HG03558 (cell line): ENCODE measurements around the gene ENHO.

Experiments
- ATAC-seq: cut with Tn5 transposase; IDR thresholded peaks from one replicate; pipeline ENCODE4 v1.9.1; 2021; ENCODE audit warnings: moderate number of reproducible peaks; ENCODE audit not compliant: unreplicated experiment; ENCODE audit errors: extremely low read depth

The ENHO gene

DNA sequence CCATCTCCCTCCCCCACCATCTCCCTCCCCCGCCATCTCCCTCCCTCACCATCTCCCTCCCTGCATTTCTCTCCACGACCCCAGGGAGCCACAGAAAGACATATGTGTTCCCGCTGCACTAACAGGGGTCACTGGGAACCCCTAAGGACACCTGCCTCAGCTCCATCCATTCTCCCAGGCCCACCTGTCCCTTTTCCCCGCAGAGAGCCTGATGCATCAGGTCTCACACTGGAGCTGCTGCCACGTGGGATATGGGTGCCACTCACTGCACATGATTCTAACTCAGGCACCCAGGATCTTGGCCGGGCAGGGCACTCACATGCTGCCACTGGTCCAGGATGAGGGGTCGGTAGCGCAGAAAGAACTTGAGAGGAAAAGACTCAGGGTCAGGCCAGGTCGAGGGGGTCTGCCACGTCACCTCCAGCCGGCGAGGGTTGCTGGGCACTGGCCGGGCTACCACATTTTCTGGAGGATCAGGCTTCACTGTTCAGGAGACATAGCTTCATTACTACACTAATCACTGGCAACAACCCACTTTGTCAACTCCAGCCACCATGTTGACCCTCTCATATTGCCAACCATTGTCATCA, 33.2 kb upstream of the ENHO start:
- no peak for ATAC-seq

DNA sequence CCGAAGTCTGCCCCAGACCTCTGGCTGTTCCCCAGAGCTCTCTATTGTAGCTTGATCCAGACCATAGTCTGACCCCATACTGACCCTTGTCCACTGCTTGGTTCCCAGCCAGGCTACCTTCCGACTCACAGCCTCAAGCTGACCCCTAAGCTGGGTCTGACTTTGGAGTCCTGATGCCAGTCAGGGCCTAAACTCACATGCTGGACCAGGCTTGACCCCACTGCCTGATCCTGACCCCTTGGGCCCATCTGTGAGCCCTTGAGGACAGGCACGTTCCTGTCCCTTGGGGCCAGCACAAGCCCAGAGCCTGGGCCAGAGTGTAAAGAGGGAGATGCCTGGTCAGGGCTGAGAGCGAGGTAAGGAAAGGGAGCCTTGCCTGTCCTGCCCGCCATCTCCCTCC, 32.7 kb upstream of the ENHO start:
- ATAC-seq, result no peak

DNA sequence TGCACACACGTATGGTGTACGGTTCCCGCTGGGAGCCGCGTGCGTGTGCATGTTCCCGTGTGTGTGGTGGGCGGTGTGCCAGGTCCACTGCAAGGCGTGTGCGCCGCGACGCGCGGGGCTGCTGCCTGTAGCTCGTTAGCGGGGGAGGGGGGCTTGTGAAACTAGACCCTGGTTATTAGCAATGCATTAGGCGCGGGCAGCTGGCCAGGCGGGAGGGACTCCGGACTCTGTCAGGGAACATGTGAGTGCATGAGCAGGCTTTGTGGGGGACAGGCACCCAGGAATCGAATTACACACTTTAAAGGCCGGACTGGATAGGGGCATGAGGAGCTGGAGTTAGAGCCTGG, 32.2 kb upstream of the ENHO start:
- no peak for ATAC-seq

DNA sequence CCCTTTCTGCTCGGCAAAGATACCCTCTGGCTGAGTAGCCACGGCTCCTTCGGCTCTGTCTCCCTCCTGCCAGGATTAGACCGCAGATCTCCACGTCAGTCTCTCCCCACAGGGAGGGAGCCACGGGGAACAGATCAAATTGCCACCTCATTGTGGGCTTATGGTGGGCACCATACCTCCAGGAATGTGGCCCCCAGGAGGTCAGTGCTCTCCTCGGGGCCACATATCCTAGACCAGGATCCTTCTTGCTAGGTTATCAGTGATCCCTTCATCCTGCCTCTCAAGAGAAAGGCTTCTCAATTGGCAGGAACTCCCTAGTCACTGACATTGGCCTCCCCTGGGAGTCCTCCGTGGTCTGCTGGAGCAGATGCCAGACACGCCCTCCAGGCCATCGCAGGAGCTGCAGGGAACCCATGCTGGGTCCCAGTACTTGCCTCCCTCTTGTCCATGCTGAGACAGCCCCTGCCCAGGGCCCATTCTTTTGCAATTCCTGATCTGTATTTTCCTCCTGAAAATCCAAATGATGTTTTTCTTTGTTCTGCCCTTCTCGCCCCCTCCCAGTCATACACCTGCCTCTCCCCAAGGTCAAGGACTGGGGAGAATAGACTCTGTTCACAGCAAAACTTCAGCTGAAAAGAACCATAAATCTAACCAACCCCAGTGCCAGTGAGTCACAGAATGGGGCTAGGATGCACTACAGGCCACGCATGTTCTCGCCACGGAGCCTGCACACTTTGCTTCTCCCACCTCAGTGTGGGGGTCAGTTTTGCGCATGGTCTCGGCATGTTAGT, 31.6 kb upstream of the ENHO start:
- ATAC-seq, result no peak

DNA sequence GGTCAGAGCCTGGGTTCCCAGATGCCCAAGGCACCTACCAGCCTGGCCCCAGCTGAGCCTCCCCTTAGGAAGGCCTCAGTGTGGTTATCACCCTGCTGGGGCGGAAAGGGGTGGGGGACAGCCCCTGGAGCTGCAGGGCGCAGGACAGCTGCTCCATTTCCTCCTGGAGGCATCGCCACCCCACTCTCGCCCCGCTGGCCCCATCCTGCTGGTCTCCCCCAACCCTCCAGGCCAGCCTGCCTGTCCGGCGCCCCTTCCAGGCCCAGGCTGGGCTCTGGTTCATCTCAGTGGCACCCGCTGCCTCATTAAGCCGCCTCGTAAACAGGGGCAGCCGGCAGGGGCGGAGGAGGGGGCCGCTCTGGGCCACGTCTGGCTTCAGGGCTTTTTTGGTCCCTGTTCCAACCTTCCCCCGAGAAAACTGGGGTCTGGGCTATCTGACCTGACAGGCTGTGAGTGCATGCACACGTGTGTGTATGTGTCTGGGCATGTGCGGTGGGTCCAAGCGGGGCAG, 30.8 kb upstream of the ENHO start:
- no peak for ATAC-seq

DNA sequence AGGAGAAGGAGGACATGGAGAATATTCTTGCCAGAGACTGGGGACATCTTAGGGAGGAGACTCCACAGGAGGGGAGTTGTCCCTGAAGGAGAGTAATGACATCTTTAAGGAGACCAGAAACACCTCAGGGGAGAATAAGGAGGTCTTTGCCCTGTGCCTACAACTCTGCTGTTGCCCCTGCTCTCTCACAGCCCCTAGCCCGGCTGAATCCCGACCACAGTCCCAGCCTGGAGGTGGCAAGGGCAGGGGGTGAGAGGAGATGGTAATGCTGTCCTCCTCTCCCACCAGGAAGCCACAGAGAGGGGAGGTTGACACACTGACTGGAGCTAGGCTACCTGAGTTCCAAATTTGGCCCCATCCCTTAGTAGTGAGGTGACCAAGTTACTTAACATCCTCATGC, 30.2 kb upstream of the ENHO start:
- ATAC-seq, result no peak

DNA sequence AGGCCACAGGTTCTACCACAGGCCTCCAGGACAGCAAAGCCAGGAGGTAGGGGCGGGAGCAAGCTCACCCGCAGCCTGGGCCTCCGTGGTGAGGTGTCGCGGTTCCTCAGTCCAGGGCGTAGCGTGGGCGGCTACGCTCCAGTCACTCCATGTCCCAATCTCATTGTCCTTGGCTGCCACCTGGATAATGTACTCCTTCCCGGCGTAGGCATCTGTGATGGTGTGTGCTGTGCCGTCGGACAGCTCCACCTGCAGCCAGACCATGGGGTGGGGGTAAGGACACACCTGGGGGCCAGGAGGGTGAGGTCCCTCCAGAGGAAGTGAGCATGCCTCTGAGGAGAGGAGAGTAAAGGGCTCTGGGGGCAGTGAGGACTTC, 29.8 kb upstream of the ENHO start:
- ATAC-seq, result no peak

DNA sequence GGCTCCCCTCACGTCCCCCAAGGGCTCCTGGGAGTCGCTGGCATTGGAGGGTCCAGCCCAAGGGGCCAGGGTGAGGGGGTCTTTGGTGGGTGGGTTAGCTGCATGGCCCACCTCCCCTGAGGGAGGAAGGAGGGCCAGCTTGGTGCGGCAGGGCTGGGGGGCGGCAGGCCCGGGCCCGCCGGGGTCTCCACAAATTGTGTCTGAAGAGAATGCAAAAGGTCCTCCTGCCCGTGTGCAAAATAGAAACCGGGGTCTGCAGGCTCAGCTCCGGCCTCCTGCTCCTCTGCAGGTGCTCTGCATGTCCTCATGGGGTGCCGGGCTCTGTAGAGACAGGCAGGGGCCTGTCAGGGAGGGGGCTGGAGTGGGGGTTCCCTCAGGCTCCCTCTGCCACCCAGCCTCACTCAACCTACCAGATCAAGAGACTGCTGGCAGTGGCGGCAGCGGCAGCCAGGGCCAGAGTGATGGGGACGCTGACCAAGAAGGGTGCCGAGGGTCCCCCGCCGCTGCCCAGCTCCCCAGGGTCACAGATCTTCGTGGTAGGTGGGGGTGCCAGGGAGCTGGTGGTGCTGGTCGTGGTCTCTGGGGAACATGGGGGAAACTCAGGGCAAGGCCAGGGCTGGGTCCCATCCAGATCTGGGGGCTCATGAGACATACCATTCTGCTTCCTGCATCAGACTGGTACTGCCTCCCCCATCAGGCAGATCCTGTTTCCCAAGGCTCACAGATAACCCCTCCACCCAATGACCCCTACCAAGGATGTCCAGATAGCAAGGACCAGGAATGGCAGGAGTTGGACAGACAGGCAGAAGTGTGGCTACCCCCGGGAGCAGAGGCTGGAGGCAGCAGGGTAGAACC, 29.2 kb upstream of the ENHO start:
- no peak for ATAC-seq

DNA sequence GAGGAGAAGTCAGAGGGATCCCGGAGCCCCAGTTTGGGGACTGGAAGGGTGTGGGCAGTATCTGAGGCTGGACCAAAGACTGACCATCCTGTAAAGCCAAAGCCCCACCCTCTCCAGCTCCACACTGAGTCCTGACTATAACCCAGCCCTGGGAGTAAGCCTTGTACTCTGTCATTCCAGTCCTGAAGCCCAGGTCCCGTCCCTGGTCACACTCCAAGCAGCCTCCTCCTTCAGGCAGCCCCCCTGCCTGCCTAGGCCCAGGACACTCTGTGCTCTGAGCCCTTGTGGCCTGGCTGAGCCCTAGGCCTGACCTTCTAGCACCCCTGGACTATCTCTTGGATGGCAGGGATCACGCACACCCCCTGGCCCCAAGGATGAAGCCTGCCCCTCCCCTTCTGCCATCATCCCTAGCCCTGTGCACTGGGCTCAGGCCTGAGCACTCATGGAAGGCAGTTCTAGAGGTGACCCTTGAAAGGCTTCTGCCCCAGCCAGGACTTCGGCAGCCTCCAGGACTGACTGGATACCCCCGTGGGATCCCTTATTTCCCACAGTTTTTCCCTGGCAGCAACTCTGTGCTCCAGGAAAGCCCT, 28.0 kb upstream of the ENHO start:
- ATAC-seq, result no peak

DNA sequence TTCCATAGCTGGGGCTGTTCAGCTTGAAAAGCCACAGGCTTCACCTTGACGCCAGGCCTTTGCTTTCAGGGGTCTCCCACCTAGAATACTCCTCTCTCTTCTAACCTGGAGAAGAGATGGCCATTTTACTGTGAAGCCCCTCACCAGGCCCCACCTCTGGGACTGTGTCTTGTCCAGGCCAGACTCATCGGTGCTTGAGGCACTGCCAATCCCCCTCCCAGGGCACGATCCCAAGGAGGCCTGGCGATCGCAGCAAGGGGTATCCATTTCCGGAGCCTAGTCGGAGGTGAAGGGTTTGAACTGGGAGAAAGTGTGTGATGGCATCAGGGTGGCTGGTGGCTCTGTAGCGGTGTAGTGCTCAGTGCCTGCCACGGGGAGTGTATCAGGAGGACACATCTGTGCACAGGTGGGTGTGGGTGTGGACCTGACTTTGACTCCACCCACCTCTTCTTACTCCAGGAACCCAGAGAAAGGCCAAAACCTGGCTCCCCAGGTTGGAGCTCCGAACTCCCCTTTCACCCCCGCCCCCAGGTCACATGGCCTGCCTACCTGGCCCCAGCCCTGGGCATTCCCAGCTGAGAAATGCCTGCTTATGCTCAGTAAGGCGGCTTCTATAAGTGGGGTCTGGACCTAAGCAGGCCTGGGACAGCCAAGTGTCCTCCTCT, 27.4 kb upstream of the ENHO start:
- no peak for ATAC-seq

DNA sequence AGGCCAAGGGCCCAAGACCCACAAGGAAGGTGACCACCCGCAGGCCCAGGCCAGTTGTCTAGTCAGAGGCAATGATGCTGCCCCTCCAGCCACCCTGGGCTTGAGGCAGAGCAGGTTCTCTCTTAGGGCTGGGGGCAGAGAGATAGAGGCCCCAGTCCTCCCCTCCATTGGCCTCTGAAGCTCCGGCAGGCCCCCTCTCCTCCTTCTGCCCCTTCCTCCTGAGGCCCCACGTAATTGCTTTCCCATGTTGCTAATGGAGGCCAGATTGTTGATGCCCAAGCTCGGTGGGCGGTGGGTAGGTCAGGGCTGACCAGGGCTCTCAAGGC, 26.6 kb upstream of the ENHO start:
- ATAC-seq, result no peak

DNA sequence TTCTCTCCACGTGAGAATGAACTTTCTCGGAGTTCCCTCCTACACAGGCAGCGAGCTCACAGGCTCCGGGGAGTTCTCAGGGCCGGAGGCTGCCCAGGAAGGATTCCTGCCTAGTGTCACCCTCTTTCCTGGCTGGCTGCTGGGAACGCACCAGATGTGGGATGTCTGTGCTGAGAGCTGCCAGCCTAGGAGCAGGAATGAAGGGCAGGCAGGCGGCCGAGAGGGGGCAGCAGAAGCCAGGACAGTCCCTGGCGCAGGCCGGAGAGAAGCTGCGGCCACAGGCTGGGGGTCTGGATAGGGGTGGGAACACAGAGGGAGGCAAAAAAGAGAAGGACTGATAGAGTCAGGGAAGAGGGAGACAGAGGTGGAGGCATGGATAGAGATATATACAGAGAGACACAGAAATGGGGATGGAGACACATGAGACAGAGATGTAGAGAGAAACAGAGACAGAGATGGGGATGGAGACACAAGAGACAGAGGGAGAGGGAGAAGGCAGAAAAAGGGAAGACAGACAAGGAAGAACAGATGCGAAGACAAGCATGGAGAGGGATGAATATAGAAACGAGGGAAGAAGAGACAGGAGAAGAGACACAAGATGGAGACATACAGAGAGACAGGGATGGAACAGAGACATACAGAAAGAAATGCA, 25.3 kb upstream of the ENHO start:
- ATAC-seq, result no peak

DNA sequence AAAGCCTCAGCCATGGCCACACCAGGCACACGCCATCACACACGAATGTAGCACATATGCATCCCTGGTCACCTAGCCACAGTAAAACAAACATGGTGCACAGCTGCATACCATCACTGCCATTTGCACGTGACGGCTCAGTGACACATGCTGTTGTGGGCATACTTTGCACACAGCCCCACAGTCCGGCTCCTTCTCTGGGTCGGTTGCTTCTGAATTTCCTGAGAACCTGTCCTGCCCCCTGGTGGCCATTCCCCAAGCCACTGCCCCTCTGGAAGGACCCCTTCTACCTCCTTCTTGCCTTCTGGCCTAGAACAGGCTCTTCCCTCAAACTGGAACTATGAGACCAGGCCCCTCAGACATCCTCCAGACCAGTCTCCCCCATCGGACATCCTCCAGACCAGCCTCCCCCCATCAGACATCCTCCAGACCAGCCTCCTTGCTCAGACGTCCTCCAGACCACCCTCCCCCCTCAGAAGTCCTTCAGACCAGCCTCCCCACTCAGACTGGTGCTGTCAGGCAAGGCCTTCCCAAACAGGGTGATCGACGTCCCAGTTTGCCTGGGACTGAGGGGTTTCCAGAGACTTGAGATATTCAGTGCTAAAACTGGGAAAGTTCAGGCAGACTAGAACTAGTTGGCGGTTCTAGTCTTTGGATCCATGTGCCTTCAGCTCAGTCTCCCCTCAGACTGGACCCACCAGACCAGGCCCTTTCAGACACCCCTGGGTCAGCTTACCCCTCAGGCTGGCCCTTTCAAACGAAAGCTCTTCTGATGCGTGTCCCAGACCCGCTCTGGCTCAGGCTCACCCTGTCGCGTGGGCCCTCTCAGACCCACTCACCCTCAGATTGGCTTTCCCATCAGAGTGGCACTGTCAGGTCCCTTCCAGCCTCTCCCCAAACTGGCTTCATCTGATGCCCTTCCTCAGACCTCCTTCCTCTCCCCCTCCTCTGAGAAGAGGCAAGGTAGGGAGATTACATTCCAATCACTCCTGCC, 24.3 kb upstream of the ENHO start:
- ATAC-seq, result no peak

DNA sequence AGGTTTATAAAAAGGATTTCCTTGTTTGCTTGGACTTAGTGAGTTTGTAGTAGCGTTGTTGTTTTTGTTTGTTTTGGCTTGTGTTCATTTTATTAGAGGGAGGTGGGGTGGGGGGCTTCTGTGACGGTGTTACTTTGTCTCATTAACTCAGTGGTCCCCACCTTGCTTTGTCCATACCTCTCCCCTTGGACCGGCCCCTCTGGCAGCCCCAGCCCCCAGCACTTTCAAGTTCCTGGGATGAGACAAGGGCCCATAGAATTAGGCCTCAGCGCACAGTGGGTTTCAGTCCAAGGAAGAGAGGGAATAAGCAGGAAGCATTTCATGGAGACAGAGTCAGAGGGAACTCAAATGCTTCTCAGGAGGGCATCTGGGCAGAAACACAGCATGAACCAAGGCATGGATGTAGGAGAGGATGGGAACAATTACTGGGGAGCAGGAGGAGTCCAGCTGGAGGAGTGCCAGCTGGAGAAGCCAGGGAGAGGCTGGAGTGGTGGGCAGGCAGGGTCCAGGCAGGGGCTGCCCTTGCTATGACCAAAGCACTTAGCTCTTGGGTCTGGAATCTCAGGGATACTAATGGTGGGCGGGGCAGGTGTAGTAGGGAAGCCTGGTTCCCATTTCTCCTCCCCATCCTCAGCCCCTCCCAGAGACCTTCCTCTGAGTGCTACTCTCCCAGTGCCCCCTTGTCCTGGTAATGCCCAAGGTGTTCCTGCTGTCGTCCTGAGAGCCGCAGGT, 23.5 kb upstream of the ENHO start:
- no peak for ATAC-seq

DNA sequence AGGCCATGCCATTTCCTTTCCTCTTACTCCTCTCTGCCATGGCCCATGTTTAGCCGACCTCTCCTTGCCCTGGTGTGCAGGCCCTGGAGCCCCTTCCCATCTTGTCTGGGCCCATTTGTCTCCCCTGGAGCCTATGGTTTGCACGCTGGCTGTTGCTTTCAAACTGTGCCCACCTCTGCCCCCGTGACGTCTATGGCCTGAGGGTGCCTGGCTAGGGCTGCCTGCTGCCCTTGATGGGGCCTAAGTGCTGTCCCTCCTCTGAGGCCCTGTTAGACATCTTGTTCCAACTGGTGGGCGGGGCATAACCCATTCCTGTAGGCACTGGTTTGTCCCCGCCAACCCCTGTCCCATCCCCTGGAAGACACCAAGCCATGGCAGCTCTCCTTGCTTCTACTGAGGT, 22.7 kb upstream of the ENHO start:
- no peak for ATAC-seq

DNA sequence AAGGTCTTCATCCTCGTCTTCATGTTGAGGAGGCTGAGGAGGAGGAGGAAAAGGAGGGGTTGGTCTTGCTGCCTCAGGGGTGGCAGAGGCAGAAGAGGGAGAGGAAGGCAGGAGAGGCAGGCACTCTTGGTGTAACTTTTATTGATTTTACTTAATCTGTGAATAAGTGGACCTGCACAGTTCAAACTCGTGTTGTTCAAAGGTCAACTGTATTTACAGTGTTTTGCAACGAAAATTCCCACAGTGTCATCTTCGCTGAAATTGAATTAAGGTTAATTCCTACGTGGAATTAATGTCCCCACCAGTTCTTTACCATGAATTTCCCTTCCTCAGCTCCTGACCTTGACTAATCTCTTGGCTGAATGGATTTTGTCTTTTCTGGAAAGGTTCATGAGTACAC, 21.2 kb upstream of the ENHO start:
- no peak for ATAC-seq

DNA sequence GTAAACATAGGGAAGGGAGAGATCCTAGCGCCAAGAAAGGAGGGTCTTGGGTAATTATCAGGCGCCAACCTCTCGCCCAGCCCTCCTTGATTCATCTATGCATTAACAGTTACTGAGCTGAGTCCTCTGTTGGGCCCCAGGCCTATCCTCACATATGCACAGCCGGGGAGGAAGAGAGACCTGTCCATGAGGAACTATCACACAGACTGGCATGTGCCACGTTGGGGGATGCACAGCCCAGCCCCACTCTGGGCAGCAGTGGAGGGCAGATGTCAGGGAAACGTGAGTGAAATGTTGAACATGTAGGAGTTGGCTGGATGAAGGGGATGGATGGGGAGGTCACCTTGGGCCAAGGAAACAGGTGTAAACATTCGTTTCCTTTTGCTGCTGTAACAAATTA, 18.8 kb upstream of the ENHO start:
- ATAC-seq, result no peak

DNA sequence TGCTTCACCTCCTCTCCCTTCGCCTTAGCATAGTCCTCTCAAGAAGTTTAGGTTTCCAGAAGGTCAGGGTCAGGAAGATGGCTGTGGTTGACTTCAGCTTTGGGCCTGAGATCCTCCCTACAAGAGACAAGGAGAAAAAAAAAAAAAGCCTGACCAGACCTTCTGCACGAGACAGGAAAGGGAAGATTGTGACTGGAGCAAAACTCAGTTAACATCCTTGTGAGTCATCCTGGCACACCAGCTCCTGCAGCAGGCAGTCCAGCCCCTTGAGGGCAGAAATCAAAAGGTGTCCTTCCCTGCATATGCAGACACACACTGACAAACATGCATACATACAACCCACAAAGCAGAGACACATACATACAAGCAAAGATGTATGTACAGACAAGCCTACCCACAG, 18.0 kb upstream of the ENHO start:
- no peak for ATAC-seq
